Thoracic aorta (tissue), 2 donors: ENCODE measurements around the gene PTPRG. TPM values are rescaled to one million over a fixed set of nuclear protein-coding genes. Genes with fewer than 3 reads are reported as not detected.

Source experiments
- ATAC-seq: fragments of 150-250 bp; one replicate; pipeline ENCODE4 v1.8.0; 2017; ENCODE audit warnings: low read depth; ENCODE audit not compliant: insufficient number of reproducible peaks, low FRiP score
- DNase-seq: peaks from one replicate; pipeline ENCODE4 v3.0.0-alpha.2; 2020; ENCODE audit warnings: low spot score
- H3K27ac ChIP-seq, 2 donors: fragments of 200-600 bp; sonication (generic); 1 replicate in 1 of 2; 2 replicates in 1 of 2; pipeline ENCODE4 v1.5.1; 2016; ENCODE audit warnings: mild to moderate bottlenecking in 2 of 2, moderate library complexity in 2 of 2
- H3K27me3 ChIP-seq: fragments of 200-600 bp; sonication (generic); replicated peaks from 2 replicates; pipeline ENCODE4 v1.6.0; 2016; ENCODE audit warnings: mild to moderate bottlenecking; ENCODE audit not compliant: insufficient read depth
- H3K36me3 ChIP-seq: fragments of 200-600 bp; sonication (generic); one replicate; pipeline ENCODE4 v1.5.1; 2016
- H3K4me1 ChIP-seq, 2 donors: fragments of 200-600 bp; sonication (generic); 1 replicate in 1 of 2; 2 replicates in 1 of 2; pipeline versions ENCODE4 v1.5.1 to v1.6.0; 2016; ENCODE audit warnings: low read depth in 2 of 2, mild to moderate bottlenecking in 1 of 2; ENCODE audit not compliant: control insufficient read depth in 1 of 2
- H3K4me3 ChIP-seq: fragments of 200-600 bp; sonication (generic); 2 replicates; pipeline ENCODE4 v1.5.1; 2016; ENCODE audit warnings: mild to moderate bottlenecking
- H3K9me3 ChIP-seq: fragments of 200-600 bp; sonication (generic); 2 replicates; pipeline ENCODE4 v1.5.1; 2016
- CTCF ChIP-seq: fragments of 200-600 bp; sonication (generic); IDR thresholded peaks from one replicate; pipeline ENCODE4 v1.5.1; 2019; ENCODE audit warnings: antibody characterized with exemption
- total RNA-seq, 2 donors: library from RNA; depleted of rRNA; stranded (reverse); fragments of >200 nt; gene quantifications; one replicate each; pipeline versions ENCODE4 v1.1.0 to v1.2.3, GENCODE V29; 2016

PTPRG gene
- total RNA-seq, 2 donors from 2014 or later: 154 to 208 TPM

- no peak for TF ChIP-seq CTCF
- DNase-seq (no peak), ATAC-seq (no peak)
- Histone ChIP-seq H3K4me3 (no peak overlapping the region), H3K36me3 (no peaks in the 10 kb centered on the region), H3K4me1 (peaks cover 9 to 41% of the 10 kb centered on the region in 2 donors), H3K9me3 (no peaks in the 10 kb centered on the region), H3K27ac (no peak overlapping the region), H3K27me3 (no peaks in the 10 kb centered on the region)
These were observed 103.8 kb downstream of the PTPRG start for GRCh38 chr3:61665121-61665520.

DNA sequence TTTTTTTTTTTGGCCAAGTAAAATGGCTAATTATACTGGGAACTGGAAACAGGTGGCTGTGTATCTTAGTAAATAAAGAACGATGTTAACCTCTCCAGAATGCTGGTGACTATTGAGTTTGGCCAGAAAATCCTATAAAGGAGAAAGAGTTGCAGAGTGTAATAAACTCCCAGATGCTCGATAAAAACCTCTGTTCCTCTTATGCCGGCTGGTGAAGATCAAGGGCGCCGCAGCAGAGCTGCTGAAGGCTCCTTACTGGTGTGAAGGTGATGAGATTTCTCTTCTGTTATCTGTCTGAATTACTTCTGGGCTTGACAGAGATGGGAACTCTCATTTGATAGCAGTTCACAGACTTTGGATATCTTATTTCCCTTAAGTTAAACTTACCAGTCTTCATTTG, 104.6 kb downstream of the PTPRG start:
- no peaks in the 10 kb centered on the region for H3K9me3 ChIP-seq
- DNase-seq (no peak), ATAC-seq (no peak)
- H3K27ac ChIP-seq: no peak overlapping the region
- no peaks in the 10 kb centered on the region for H3K36me3 ChIP-seq
- peaks cover 9 to 41% of the 10 kb centered on the region in 2 donors for H3K4me1 ChIP-seq
- no peak for TF ChIP-seq CTCF
- no peaks in the 10 kb centered on the region for H3K27me3 ChIP-seq
- H3K4me3 ChIP-seq: no peak overlapping the region

DNA sequence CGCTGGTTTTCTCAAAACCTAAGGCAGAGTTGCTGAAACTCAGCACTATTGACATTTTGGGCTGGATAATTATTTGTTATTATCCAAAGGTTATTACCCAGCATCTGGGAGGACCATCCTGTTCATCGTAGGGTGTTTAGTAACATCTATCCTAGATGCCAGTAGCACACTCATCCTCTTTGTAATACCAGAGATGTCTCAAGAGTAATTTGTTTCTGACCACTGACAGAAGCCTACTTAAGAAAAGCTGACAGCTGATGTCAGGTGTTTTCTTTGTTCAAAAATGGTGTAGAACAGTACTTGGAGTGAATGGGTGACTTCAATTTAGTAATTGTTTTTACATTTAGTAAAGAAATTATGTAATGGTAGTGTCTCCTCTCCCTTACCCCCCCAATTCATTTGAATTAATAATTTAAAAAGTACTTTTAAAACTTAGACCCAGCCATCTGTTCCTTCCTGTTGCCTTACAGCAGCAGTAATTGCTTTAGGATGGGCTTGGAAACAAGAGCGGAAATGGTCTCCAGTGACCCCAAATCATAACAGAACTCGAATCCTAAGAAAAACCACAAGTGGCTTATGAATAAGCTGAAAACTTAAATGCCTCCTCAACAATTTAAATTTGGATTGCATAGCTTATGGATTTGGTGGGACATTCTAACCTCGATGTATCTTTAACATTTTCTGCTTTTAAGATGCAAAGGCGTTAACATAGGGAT, 105.4 kb downstream of the PTPRG start:
- no peak overlapping the region for H3K4me3 ChIP-seq
- H3K9me3 ChIP-seq: no peaks in the 10 kb centered on the region
- TF ChIP-seq CTCF: no peak
- ATAC-seq (no peak), DNase-seq (no peak)
- H3K36me3 ChIP-seq: no peaks in the 10 kb centered on the region
- H3K4me1 ChIP-seq: peaks cover 9 to 41% of the 10 kb centered on the region in 2 donors
- no peaks in the 10 kb centered on the region for H3K27me3 ChIP-seq
- H3K27ac ChIP-seq: no peak overlapping the region

GRCh38 chr3:61667383-61667782, 106.0 kb downstream of the PTPRG start:
- H3K27me3 ChIP-seq: no peaks in the 10 kb centered on the region
- ATAC-seq (no peak), DNase-seq (no peak)
- H3K4me1 ChIP-seq: peaks cover 9 to 41% of the 10 kb centered on the region in 2 donors
- no peak overlapping the region for H3K4me3 ChIP-seq
- TF ChIP-seq CTCF: no peak
- H3K27ac ChIP-seq: no peak overlapping the region
- no peaks in the 10 kb centered on the region for H3K36me3 ChIP-seq
- H3K9me3 ChIP-seq: no peaks in the 10 kb centered on the region

GRCh38 chr3:61667814-61668213, 106.4 kb downstream of the PTPRG start:
- ATAC-seq (no peak), DNase-seq (no peak)
- Histone ChIP-seq H3K27me3 (no peaks in the 10 kb centered on the region), H3K27ac (no peak overlapping the region), H3K4me1 (peaks cover 9 to 41% of the 10 kb centered on the region in 2 donors), H3K4me3 (no peak overlapping the region), H3K9me3 (no peaks in the 10 kb centered on the region), H3K36me3 (no peaks in the 10 kb centered on the region)
- TF ChIP-seq CTCF: no peak
